HG02885 (cell line): ENCODE data around the gene GADL1.

Experiments
- ATAC-seq: cut with Tn5 transposase; IDR thresholded peaks from one replicate; pipeline ENCODE4 v1.9.1; 2021; ENCODE audit warnings: mild to moderate bottlenecking; ENCODE audit not compliant: unreplicated experiment, poor library complexity

The GADL1 gene

GRCh38 chr3:30700702-30701321, 193.6 kb downstream of the GADL1 start:
- no peak for ATAC-seq

GRCh38 chr3:30699927-30700326, 194.5 kb downstream of the GADL1 start:
- no peak for ATAC-seq

GRCh38 chr3:30698549-30698948, 195.9 kb downstream of the GADL1 start:
- no peak for ATAC-seq

- ATAC-seq = no peak
Measured at GRCh38 chr3:30696896-30697295, 197.6 kb downstream of the GADL1 start.

- ATAC-seq = no peak
Measured at GRCh38 chr3:30696403-30696819, 198.1 kb downstream of the GADL1 start.

- no peak for ATAC-seq
Measured at GRCh38 chr3:30695302-30696061, 199.0 kb downstream of the GADL1 start.

- ATAC-seq = no peak
Measured at GRCh38 chr3:30694668-30695067, 199.8 kb downstream of the GADL1 start.

- no peak for ATAC-seq
Measured at GRCh38 chr3:30694148-30694547, 200.3 kb downstream of the GADL1 start.

- peak; percentile 98 for ATAC-seq
Measured at GRCh38 chr3:30693470-30694120, 200.9 kb downstream of the GADL1 start.

- ATAC-seq = no peak
Measured at GRCh38 chr3:30692498-30693130, 201.8 kb downstream of the GADL1 start.

GRCh38 chr3:30691944-30692343, 202.5 kb downstream of the GADL1 start:
- no peak for ATAC-seq

GRCh38 chr3:30691249-30691880, 203.1 kb downstream of the GADL1 start:
- no peak for ATAC-seq

- ATAC-seq = no peak
Measured at GRCh38 chr3:30690199-30690598, 204.3 kb downstream of the GADL1 start.

GRCh38 chr3:30688776-30689641, 205.5 kb downstream of the GADL1 start:
- ATAC-seq = no peak

GRCh38 chr3:30687930-30688570, 206.4 kb downstream of the GADL1 start:
- ATAC-seq = no peak

GRCh38 chr3:30686799-30687198, 207.7 kb downstream of the GADL1 start:
- no peak for ATAC-seq

GRCh38 chr3:30686176-30686575, 208.3 kb downstream of the GADL1 start:
- no peak for ATAC-seq

- no peak for ATAC-seq
Measured at GRCh38 chr3:30685267-30685667, 209.2 kb downstream of the GADL1 start.

- ATAC-seq = no peak
Measured at GRCh38 chr3:30684356-30684755, 210.1 kb downstream of the GADL1 start.
